Measurements from ENCODE around the gene MYH9.

DNA sequence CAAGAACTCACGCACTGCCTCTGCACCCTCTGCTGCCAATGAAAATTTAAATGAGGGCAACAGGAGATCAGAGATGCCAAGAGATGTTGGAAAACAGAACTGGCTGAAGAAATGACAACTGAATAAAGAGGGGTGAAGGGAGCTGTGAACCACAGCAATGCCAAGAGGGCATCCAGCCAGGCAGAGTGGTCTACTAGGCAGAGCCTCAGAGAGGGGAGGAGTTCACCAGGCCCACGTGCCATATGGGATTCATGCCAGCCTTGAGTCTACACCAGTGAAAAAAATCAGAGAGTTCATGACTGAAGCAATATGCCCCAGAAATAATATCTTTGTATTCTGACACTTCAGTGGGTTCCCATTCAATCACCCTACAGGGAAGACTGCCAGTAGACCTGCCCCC, 152.8 kb downstream of the MYH9 start:
- TF ChIP-seq EZH2 (IDR thresholded peaks at IDR 0.05; ENCODE audit: borderline replicate concordance, low read depth, low read length, poor library complexity, severe bottlenecking) (no peak), CTCF (conservative IDR thresholded peaks at IDR 0.05; ENCODE audit: low read depth, low read length) (no peak)

Measured in A673 (cell line).